HepG2 (cell line): ENCODE results near the gene FHIT. TPM values are rescaled to one million over a fixed set of nuclear protein-coding genes. Genes with fewer than 3 reads are reported as not detected.

Experiments
- ATAC-seq: fragments of 200-7000 bp; cut with Tn5 transposase; 3 replicates; pipeline ENCODE4 v1.9.1; 2020; ENCODE audit warnings: mild to moderate bottlenecking, moderate library complexity
- BruUV-seq: library from RNA; stranded (reverse); fragments of 400-500 nt; replicated peaks from 2 replicates; lab custom pipeline; 2021; lab: Mats Ljungman, UMichigan
- CTCF ChIA-PET: fragments of 300-600 bp; formaldehyde crosslinking; extraction: SDS; loops from one replicate; lab custom pipeline; 2021; ENCODE audit warnings: low total read pairs, inconsistent platforms, low intra/inter-chr PET ratio; lab: Yijun Ruan, JAX
- POLR2A ChIA-PET: fragments of 350-600 bp; sonication (Branson Sonifier 250); formaldehyde crosslinking; loops from one replicate; lab custom pipeline; 2020; ENCODE audit warnings: antibody characterized with exemption, inconsistent platforms; lab: Yijun Ruan, JAX
- DNase-seq: peaks from one replicate; pipeline ENCODE4 v3.0.0-alpha.2; 2015; ENCODE audit warnings: low spot score
- FAIRE-seq: peaks from 3 replicates; lab custom pipeline; 2011; peaks lifted over from hg19 to GRCh38; lab: Jason Lieb, UNC
- H2AFZ ChIP-seq: one replicate; pipeline ENCODE4 v1.6.1; 2011; ENCODE audit warnings: low read length, inconsistent platforms
- H3K27ac ChIP-seq: fragments of 300-600 bp; 3 replicates; pipeline ENCODE4 v1.8.0; 2011; ENCODE audit warnings: mixed run types, mild to moderate bottlenecking, mixed read lengths, low read length, inconsistent platforms; ENCODE audit not compliant: insufficient read depth; ENCODE audit errors: extremely low read length
- H3K27me3 ChIP-seq, 2 experiments: fragments of 200-600 bp in 1 of 2; 2 replicates in 1 of 2; 3 replicates in 1 of 2; pipeline versions ENCODE4 v1.6.0 to v1.8.0; 2011; ENCODE audit warnings: low read length in 2 of 2, mild to moderate bottlenecking in 2 of 2, moderate library complexity in 2 of 2, inconsistent platforms in 1 of 2; ENCODE audit not compliant: insufficient read depth in 2 of 2, control insufficient read depth in 1 of 2
- H3K36me3 ChIP-seq, 2 experiments: fragments of 200-600 bp in 1 of 2; replicated peaks in 1 of 2; 2 replicates in 1 of 2; 3 replicates in 1 of 2; pipeline versions ENCODE4 v1.5.1 to v1.8.0; 2011; ENCODE audit warnings: low read length in 2 of 2, inconsistent platforms in 1 of 2; ENCODE audit not compliant: insufficient read depth in 2 of 2, control insufficient read depth in 1 of 2
- H3K4me1 ChIP-seq: 2 replicates; pipeline ENCODE4 v1.5.1; 2012; ENCODE audit warnings: low read length, inconsistent platforms; ENCODE audit not compliant: insufficient read depth
- H3K4me2 ChIP-seq: 2 replicates; pipeline ENCODE4 v1.6.0; 2011; ENCODE audit warnings: low read depth, low read length, inconsistent platforms
- H3K4me3 ChIP-seq, 3 experiments: fragments of 200-600 bp in 1 of 3; sonication (generic), shearing (Covaris generic) in 1 of 3; replicated peaks in 1 of 3; 2 replicates each; pipeline ENCODE4 v1.5.1; 2011 to 2016; ENCODE audit warnings: low read length in 3 of 3, inconsistent platforms in 2 of 3, low read depth in 2 of 3, mild to moderate bottlenecking in 2 of 3, control low read depth in 1 of 3, mixed read lengths in 1 of 3; ENCODE audit not compliant: insufficient read depth in 1 of 3
- H3K79me2 ChIP-seq: one replicate; pipeline ENCODE4 v1.6.1; 2011; ENCODE audit warnings: low read length, inconsistent platforms; ENCODE audit not compliant: insufficient read depth
- H3K9ac ChIP-seq: 2 replicates; pipeline ENCODE4 v1.6.0; 2011; ENCODE audit warnings: mild to moderate bottlenecking, low read depth, low read length, inconsistent platforms; ENCODE audit not compliant: insufficient read depth
- H3K9me3 ChIP-seq: 2 replicates; pipeline ENCODE4 v1.5.1; 2012; ENCODE audit warnings: mild to moderate bottlenecking, low read length
- H4K20me1 ChIP-seq: 2 replicates; pipeline ENCODE4 v1.6.0; 2011; ENCODE audit warnings: inconsistent platforms, mild to moderate bottlenecking, low read length, moderate library complexity; ENCODE audit not compliant: insufficient read depth
- SETDB1 ChIP-seq: sonication (generic); formaldehyde crosslinking; IDR thresholded peaks from 2 replicates; pipeline ENCODE4 v1.5.1; 2020; ENCODE audit warnings: missing genetic modification reagents, mild to moderate bottlenecking, borderline replicate concordance
- ZNF335 ChIP-seq: sonication (generic); formaldehyde crosslinking; IDR thresholded peaks from 2 replicates; pipeline ENCODE4 v1.4.0; 2020; ENCODE audit warnings: missing genetic modification reagents
- WGBS: methylation state at CpG from one replicate; pipeline ENCODE4 v1.1.6; 2017; ENCODE audit warnings: low lambda C conversion rate; 5-methylcytosine and 5-hydroxymethylcytosine counted together
- in situ Hi-C: cut with HindIII; loops from 2 replicates; pipeline ENCODE4 v1.10.0; 2017; ENCODE audit warnings: low pct_unique_long_range_greater_than_20kb; ENCODE audit not compliant: extremely low pct_ligation_motif_present
- intact Hi-C: fragments of 100-400 bp; cut with micrococcal nuclease; formaldehyde crosslinking; loops from one replicate; pipeline ENCODE4 v1.10.0; 2022; ENCODE audit not compliant: unreplicated experiment
- polyA plus RNA-seq, 8 experiments: library from polyadenylated mRNA; depleted of rRNA in 3 of 8; stranded (reverse) in 7 of 8; unstranded in 1 of 8; fragments of >200 nt; fragmentation: Illumina TruSeq in 4 of 8; extraction: Trizol in 4 of 8; gene quantifications; 2 replicates each; pipeline versions ENCODE4 v1.2.1 to v1.2.3, GENCODE V29; 2011 to 2016; ENCODE audit warnings: low read depth in 4 of 8, missing spikeins in 1 of 8, mixed read lengths in 1 of 8; ENCODE audit not compliant: insufficient read depth in 1 of 8
- total RNA-seq, 5 experiments: library from RNA; depleted of rRNA; stranded (reverse); fragments of >200 nt; fragmentation: Illumina TruSeq; extraction: Trizol; gene quantifications; 2 replicates each; pipeline ENCODE4 v1.2.3, GENCODE V29; 2016; ENCODE audit warnings: low read depth in 1 of 5
- TF ChIP-seq, protein P1 (sequence below): sonication (generic); formaldehyde crosslinking; IDR thresholded peaks from 2 replicates; pipeline ENCODE4 v1.4.0; 2020; ENCODE audit warnings: mild to moderate bottlenecking, missing genetic modification reagents

Gene FHIT
- total and polyA plus RNA-seq, 2 of the 13 experiments (the other 11 are each of a cell fraction or from before 2014, with no cell fraction given): 4.0 to 4.6 TPM

DNA sequence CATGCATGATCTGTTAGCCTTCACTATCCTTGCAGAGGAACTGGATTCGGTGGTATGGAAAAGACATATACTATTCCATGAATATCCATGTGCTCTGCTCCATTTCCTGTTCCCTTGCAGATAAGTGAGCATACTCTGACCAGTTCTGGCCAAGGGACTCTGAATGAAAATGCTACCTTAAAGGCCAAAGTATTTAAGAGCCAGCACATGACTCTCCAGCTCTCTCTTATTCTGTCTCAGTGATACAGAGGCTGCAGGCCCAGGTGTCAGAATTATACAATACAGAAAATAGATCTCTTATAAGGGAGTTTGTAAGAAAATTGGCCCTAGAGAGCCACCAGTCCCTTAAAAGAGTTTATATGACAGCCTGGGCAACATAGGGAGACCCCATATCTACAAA is 1421.7 kb downstream of the FHIT start (continued):
- TF ChIP-seq, protein P1, sequence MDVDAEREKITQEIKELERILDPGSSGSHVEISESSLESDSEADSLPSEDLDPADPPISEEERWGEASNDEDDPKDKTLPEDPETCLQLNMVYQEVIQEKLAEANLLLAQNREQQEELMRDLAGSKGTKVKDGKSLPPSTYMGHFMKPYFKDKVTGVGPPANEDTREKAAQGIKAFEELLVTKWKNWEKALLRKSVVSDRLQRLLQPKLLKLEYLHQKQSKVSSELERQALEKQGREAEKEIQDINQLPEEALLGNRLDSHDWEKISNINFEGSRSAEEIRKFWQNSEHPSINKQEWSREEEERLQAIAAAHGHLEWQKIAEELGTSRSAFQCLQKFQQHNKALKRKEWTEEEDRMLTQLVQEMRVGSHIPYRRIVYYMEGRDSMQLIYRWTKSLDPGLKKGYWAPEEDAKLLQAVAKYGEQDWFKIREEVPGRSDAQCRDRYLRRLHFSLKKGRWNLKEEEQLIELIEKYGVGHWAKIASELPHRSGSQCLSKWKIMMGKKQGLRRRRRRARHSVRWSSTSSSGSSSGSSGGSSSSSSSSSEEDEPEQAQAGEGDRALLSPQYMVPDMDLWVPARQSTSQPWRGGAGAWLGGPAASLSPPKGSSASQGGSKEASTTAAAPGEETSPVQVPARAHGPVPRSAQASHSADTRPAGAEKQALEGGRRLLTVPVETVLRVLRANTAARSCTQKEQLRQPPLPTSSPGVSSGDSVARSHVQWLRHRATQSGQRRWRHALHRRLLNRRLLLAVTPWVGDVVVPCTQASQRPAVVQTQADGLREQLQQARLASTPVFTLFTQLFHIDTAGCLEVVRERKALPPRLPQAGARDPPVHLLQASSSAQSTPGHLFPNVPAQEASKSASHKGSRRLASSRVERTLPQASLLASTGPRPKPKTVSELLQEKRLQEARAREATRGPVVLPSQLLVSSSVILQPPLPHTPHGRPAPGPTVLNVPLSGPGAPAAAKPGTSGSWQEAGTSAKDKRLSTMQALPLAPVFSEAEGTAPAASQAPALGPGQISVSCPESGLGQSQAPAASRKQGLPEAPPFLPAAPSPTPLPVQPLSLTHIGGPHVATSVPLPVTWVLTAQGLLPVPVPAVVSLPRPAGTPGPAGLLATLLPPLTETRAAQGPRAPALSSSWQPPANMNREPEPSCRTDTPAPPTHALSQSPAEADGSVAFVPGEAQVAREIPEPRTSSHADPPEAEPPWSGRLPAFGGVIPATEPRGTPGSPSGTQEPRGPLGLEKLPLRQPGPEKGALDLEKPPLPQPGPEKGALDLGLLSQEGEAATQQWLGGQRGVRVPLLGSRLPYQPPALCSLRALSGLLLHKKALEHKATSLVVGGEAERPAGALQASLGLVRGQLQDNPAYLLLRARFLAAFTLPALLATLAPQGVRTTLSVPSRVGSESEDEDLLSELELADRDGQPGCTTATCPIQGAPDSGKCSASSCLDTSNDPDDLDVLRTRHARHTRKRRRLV (CRISPR knock-in tag): no peak

DNA sequence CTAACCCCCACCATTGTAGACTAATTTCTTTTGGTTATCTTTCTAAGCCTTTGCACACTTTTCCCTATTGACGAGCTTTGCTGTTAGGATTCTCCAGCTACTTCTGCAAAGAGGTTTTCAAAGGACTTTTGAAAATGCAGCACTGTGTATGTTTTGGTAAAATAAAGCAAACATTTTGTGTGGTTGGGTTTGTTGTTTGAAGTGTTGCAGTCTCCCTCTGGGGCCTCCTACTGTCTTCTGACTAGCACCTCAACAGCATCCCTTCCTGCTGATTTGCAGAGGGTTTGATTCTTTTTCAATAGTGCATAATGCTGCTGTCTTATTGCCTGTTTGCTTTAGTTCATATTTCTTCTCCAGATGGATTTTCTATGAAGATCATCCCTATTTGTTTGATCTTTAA is 1426.4 kb downstream of the FHIT start:
- no peak overlapping the region for H3K9ac ChIP-seq
- in situ Hi-C loops (no loop called here), intact Hi-C loops (no loop called here)
- ATAC-seq (no peak), DNase-seq (no peak), FAIRE-seq (no peak)
- ChIA-PET CTCF (no interaction called here), POLR2A (no interaction called here)
- H3K4me1 ChIP-seq: no peaks in the 10 kb centered on the region
- no peaks in the 10 kb centered on the region for H3K36me3 ChIP-seq
- 0% methylated on average over 1 of the region's 1 CpG for WGBS
- no peak for TF ChIP-seq ZNF335 (CRISPR knock-in tag)
- no peak for TF ChIP-seq SETDB1 (CRISPR knock-in tag)
- no peak overlapping the region for H3K4me2 ChIP-seq
- no TSS peak for BruUV-seq
- no peaks in the 10 kb centered on the region for H4K20me1 ChIP-seq
- H3K79me2 ChIP-seq: no peaks in the 10 kb centered on the region
- H3K27ac ChIP-seq: no peak overlapping the region
- H3K4me3 ChIP-seq: no peak overlapping the region
- H2AFZ ChIP-seq: no peak overlapping the region
- H3K27me3 ChIP-seq: no peaks in the 10 kb centered on the region; a peak in 1 of 5 replicates
- no peaks in the 10 kb centered on the region for H3K9me3 ChIP-seq
